NCI-H1048 (cell line): Measurements from ENCODE around the gene IGLON5.

ENCODE experiments used
- DNase-seq: peaks from one replicate; lab custom pipeline; 2025; lab: John Stamatoyannopoulos, UW

IGLON5 gene

GRCh38 chr19:51365211-51365964 is 53.9 kb downstream of the IGLON5 start:
- DNase-seq = no peak

GRCh38 chr19:51365965-51366388 is 54.5 kb downstream of the IGLON5 start, which contains the start of gene ETFB:
TSS of gene ETFB (minus strand) at chr19:51366388. CDS start at chr19:51366326, 62 bp downstream.
- DNase-seq = no peak

GRCh38 chr19:51366389-51367254 is 55.2 kb downstream of the IGLON5 start:
- peak; percentile 82 for DNase-seq

- DNase-seq = no peak
These were observed 55.8 kb downstream of the IGLON5 start for GRCh38 chr19:51367255-51367564.

DNA sequence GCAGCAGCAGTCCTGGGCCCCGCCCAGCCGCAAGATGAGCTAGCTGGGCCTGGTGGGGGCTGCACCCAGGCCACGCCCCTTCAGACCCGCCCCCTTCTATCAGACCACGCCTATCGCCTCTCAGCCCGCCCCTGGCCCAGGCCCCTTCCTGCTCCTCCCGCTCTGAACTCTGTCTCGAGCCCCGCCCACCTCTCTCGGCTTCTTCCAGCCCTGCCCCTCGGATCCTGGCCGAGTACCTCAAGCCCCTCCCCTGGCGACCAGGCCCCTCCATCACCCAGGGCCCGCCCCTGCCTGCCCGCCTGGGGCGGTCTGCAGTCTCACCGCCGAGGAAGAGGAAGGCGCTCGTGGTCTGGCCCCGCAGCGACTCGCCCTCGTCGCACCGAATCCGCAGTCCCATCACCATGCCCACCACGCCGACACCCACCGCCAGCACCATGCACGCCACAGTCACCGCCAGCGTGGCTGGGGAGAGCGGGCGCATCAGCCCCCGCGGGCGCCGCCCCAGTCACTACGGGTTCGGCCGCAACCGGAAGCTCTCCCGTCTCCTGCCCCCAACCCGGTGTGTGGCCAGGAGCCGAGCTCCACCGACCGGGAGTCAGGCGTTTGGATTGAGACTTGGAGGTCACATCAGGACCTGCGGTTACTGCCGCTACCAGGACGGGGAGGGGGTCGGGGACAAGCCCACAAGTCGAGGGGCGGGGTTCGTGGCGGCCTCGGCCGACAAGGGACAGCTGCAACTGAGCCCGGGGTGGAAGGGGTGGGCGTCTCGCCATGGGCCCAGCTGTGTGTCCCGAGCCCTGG is 56.3 kb downstream of the IGLON5 start:
- DNase-seq = peak; percentile 83

DNA sequence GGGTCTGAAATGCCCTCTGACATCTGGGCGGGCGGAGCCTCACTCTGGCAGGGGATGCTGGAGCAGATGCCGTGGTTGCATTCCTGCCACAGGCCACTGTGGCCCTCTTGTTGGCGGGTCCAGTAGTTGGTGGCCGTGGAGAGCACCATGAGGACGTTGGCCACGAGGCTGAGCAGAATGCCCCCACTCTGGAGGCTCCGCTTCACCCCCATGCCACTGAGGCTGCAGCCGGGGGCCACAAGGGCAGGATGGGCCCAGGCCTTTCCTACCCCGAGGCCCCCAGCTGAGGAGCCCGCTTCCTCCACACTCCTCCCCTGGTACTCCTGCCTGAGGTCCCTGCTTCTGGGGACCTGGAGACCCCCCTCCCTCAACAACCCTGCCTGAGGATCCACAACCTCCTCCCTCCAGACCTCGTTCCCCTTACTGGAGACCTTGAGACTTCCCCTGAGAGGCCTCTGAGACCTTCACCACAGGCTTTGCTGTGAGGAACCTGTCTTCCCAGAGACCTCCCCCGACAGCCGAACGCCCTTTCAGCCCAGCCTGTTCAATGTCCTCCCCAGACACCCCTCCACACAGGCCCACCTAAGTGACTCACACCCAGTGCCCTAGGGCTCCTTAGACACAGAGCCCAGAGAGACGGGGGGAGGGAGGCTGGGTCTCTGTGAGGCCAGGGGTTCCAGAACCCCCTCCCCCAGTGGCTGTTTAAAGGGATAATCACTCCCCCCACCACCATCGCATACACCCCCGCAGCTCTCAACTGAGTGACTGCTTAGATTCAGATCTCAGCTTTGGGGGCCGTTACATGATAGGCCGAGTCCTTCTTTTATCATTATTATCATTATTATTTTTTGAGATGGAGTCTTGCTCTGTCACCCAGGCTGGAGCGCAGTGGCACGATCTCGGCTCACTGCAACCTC is 57.2 kb downstream of the IGLON5 start, which contains the start of gene CLDND2:
Gene CLDND2 (minus strand): TSS at position 638 of the 917 bp plus-strand sequence. CDS start 426 bp downstream, at position 212.
- no peak for DNase-seq

DNA sequence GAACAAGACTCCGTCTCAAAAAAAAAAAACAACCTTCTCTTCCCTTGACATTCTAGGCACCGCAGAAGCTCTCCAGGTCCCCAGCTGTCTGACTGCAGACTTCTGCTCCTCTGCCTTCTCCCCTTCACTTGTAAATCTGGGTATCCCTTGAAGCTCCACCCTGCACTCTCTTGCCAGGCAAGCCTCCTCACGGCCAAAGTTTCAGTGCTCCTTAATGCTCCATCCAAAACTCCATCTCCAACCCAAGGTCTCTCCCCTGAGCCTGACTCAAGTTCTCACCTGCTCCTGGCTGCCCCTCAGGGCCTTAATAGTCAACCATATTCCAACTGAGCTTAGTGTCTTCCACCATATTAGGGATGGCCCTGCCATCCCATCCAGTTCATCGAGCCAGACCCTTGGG is 58.8 kb downstream of the IGLON5 start:
- DNase-seq = no peak

GRCh38 chr19:51371186-51371690 is 59.8 kb downstream of the IGLON5 start:
- DNase-seq = no peak

GRCh38 chr19:51372021-51372648 is 60.7 kb downstream of the IGLON5 start:
- no peak for DNase-seq

DNA sequence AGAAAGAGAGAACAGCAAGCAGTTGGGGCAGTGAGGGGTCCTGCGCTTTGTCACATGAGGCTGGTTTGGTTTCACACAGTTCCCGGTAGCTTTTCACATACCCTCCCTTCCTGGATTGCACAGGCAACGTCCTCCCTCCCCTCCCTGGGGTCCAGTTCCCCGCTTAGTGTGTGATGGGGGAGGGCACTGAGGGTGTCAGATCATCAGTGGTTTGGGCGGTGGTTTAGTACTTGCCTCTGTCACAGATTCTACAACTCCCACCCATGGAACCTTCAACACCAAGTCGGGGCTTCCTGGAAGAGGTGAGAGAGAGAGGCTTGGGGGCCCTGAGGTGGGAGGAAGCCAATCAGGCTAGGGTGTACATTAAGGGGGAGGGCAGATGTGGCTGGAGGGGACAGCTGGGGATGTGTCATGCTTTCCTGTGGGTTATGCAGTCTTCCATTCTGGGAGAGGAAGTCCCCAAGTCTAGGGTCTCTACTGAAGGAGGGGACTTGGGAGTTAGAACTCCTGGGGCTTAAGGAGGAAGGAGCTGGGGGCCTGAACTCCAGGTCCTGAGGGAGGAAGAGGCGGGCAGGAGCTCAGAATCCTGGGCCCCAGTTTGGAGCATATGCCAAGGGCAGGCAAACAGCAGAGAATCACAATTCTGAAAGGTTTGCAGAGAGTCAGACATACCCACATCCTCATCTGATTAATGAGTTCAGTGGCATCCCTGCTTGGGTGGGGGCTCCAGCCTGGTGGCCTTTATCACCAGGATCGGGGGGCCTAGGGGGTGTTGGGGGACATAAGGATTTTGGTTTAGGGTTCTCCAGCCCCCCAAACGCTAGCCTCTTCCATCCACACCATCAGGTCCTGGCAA is 61.4 kb downstream of the IGLON5 start, which contains the start of gene NKG7:
Gene NKG7 (minus strand): TSS at position 6 of the 856 bp plus-strand sequence. CDS start 119 bp downstream, outside the sequence.
- no peak for DNase-seq

DNA sequence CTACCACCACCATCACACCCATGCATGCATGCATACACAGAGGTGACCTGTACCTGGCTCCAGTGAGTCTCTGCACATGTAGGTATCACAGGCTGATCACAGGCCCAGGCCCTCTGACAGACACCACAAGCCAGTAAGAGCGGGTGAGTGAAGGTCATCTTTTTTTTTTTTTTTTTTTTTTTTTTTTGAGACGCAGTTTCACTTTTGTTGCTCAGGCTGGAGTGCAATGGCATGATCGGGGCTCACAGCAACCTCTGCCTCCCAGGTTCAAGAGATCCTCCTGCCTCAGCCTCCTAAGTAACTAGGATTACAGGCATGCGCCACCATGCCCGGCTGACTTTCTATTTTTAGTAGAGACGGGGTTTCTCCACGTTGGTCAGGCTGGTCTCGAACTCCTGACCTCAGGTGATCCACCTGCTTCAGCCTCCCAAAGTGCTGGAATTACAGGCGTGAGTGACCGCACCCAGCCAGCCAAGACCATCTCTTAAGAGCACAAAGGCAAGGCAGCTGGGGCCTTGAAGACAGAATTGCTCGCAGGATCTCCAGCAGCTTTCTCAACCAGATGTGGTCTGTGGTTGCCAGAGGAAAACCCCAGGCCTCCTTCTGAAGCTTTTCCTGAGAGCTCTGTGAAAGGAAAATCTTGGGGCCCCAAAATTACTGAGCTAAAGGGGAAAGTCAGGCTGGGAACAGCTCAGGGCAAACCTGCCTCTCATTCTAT is 64.2 kb downstream of the IGLON5 start:
- DNase-seq = no peak

- no peak for DNase-seq
These were observed 66.0 kb downstream of the IGLON5 start for GRCh38 chr19:51377422-51377821.

- no peak for DNase-seq
These were observed 68.9 kb downstream of the IGLON5 start for GRCh38 chr19:51380379-51380778.
